ENCODE results near the gene TXNDC8. TPM values are rescaled to one million over a fixed set of nuclear protein-coding genes. Genes with fewer than 3 reads are reported as not detected.
"Not testable (repeated sequence)": the region's sequence is repeated elsewhere in the genome, so short reads cannot be mapped to it uniquely, and the experiment has no call there.

Gene TXNDC8
- total RNA-seq, 1 donor from 2014 or later, result not detected

- no peak for TF ChIP-seq CTCF (IDR thresholded peaks at IDR 0.05; ENCODE audit: insufficient read depth, low read length, poor library complexity, severe bottlenecking)
- H3K27me3 ChIP-seq (ENCODE audit: control insufficient read depth, insufficient read depth, low read length), result no peaks in the 10 kb centered on the region
- DNase-seq (ENCODE audit: low read depth), result no peak
- H3K4me3 ChIP-seq (ENCODE audit: low read depth, low read length), result no peak overlapping the region
- no peaks in the 10 kb centered on the region for H3K36me3 ChIP-seq (ENCODE audit: control insufficient read depth, insufficient read depth, low read length)
These were observed 16.8 kb downstream of the TXNDC8 start for GRCh38 chr9:110320651-110321445.

- DNase-seq (ENCODE audit: low read depth), result no peak
- Histone ChIP-seq H3K4me3 (ENCODE audit: low read depth, low read length) (no peak overlapping the region), H3K27me3 (ENCODE audit: control insufficient read depth, insufficient read depth, low read length) (no peaks in the 10 kb centered on the region), H3K36me3 (ENCODE audit: control insufficient read depth, insufficient read depth, low read length) (no peaks in the 10 kb centered on the region)
- no peak for TF ChIP-seq CTCF (IDR thresholded peaks at IDR 0.05; ENCODE audit: insufficient read depth, low read length, poor library complexity, severe bottlenecking)
These were observed 17.7 kb downstream of the TXNDC8 start for GRCh38 chr9:110319781-110320492.

GRCh38 chr9:110317911-110318310 lies 19.8 kb downstream of the TXNDC8 start:
- DNase-seq (ENCODE audit: low read depth), result no peak
- H3K4me3 ChIP-seq (ENCODE audit: low read depth, low read length), result no peak overlapping the region
- H3K27me3 ChIP-seq (ENCODE audit: control insufficient read depth, insufficient read depth, low read length), result no peaks in the 10 kb centered on the region
- H3K36me3 ChIP-seq (ENCODE audit: control insufficient read depth, insufficient read depth, low read length), result no peaks in the 10 kb centered on the region
- no peak for TF ChIP-seq CTCF (IDR thresholded peaks at IDR 0.05; ENCODE audit: insufficient read depth, low read length, poor library complexity, severe bottlenecking)

GRCh38 chr9:110316261-110317075 lies 21.2 kb downstream of the TXNDC8 start:
- no peak for DNase-seq (ENCODE audit: low read depth)
- Histone ChIP-seq H3K27me3 (ENCODE audit: control insufficient read depth, insufficient read depth, low read length) (no peaks in the 10 kb centered on the region), H3K36me3 (ENCODE audit: control insufficient read depth, insufficient read depth, low read length) (no peaks in the 10 kb centered on the region), H3K4me3 (ENCODE audit: low read depth, low read length) (no peak overlapping the region)
- no peak for TF ChIP-seq CTCF (IDR thresholded peaks at IDR 0.05; ENCODE audit: insufficient read depth, low read length, poor library complexity, severe bottlenecking)

GRCh38 chr9:110311978-110312377 lies 25.7 kb downstream of the TXNDC8 start:
- H3K36me3 ChIP-seq (ENCODE audit: control insufficient read depth, insufficient read depth, low read length); DNase-seq (ENCODE audit: low read depth); H3K27me3 ChIP-seq (ENCODE audit: control insufficient read depth, insufficient read depth, low read length); H3K4me3 ChIP-seq (ENCODE audit: low read depth, low read length): not testable (repeated sequence)

GRCh38 chr9:110309681-110310080 lies 28.0 kb downstream of the TXNDC8 start:
- no peak for DNase-seq (ENCODE audit: low read depth)
- H3K36me3 ChIP-seq (ENCODE audit: control insufficient read depth, insufficient read depth, low read length), result no peaks in the 10 kb centered on the region
- TF ChIP-seq CTCF (IDR thresholded peaks at IDR 0.05; ENCODE audit: insufficient read depth, low read length, poor library complexity, severe bottlenecking), result no peak
- no peaks in the 10 kb centered on the region for H3K27me3 ChIP-seq (ENCODE audit: control insufficient read depth, insufficient read depth, low read length)
- H3K4me3 ChIP-seq (ENCODE audit: low read depth, low read length), result no peak overlapping the region
